NCI-H510A (cell line): Measurements from ENCODE around the gene PLIN4.
"Not testable (repeated sequence)": the region's sequence is repeated elsewhere in the genome, so short reads cannot be mapped to it uniquely, and the experiment has no call there.

ENCODE experiments used
- DNase-seq: peaks from one replicate; lab custom pipeline; 2025; lab: John Stamatoyannopoulos, UW

Gene PLIN4, protein sequence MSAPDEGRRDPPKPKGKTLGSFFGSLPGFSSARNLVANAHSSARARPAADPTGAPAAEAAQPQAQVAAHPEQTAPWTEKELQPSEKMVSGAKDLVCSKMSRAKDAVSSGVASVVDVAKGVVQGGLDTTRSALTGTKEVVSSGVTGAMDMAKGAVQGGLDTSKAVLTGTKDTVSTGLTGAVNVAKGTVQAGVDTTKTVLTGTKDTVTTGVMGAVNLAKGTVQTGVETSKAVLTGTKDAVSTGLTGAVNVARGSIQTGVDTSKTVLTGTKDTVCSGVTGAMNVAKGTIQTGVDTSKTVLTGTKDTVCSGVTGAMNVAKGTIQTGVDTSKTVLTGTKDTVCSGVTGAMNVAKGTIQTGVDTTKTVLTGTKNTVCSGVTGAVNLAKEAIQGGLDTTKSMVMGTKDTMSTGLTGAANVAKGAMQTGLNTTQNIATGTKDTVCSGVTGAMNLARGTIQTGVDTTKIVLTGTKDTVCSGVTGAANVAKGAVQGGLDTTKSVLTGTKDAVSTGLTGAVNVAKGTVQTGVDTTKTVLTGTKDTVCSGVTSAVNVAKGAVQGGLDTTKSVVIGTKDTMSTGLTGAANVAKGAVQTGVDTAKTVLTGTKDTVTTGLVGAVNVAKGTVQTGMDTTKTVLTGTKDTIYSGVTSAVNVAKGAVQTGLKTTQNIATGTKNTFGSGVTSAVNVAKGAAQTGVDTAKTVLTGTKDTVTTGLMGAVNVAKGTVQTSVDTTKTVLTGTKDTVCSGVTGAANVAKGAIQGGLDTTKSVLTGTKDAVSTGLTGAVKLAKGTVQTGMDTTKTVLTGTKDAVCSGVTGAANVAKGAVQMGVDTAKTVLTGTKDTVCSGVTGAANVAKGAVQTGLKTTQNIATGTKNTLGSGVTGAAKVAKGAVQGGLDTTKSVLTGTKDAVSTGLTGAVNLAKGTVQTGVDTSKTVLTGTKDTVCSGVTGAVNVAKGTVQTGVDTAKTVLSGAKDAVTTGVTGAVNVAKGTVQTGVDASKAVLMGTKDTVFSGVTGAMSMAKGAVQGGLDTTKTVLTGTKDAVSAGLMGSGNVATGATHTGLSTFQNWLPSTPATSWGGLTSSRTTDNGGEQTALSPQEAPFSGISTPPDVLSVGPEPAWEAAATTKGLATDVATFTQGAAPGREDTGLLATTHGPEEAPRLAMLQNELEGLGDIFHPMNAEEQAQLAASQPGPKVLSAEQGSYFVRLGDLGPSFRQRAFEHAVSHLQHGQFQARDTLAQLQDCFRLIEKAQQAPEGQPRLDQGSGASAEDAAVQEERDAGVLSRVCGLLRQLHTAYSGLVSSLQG (N-terminal part only)

DNA sequence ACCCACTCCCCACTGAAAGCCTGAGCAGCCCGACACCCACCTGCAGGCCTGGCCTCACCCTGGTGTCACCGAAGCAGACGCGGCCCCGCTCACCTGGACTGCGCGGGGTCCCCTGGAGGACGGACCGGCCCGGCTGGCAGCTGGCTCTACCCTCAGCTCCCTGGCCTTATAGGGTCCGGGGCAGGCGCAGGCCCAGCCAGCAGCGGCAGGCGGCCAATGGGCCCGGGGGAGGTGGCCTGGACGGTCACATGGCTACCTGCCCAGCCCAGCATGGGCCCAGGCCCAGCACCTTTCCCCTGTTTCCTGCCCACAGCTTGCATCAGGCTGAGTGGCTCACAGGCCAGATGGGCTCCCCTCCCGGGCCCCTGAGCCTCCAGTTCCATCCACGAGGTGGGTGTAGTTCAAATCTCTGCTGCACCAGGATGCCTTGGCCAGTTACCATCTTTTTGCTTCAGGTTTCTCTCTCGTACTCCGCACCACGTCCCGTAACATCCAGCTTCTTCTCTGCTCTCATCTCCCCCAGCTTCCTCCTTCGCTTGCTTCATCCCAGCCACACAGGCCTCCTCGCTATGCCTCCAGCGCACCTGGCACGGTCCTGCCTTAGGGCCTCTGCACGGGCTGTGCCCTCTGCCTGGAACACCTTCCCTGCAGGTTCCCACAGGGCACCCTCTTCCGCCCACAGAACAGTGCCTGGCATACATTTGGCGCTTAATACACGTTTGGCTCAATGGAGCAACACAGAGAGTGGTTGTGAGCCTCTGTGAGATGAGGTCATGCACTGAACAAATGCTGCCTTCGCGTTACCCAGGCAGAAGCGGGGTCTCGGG is at the start of gene PLIN4:
Gene PLIN4 (minus strand): TSS at position 142 of the 827 bp plus-strand sequence. CDS start 214 bp downstream, outside the sequence.
- DNase-seq: no peak

DNA sequence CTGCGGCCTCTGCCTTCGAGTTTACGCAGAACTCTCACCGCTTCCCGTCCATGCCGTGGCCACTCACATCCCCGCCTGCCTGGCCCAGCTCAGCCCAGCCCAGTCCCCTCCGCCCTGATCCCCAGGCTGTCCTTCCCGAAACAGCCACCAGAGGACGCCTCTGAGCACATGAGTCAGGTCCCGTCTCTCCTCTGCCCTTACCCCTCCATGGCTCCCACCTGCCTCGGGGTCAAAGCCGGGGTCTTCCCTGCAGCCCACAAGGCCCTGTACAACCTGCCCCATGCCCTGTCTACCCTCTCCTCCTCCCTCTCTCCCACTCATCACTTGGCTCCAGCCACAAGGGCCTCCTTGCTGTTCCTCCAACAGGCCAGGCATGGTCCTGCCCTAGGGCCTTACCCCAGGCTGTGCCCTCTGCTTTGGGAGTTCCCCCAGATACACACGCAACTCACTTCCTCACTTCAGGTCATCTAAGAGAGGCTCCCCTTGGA is 49.3 kb upstream of the PLIN4 start:
- DNase-seq: no peak

DNA sequence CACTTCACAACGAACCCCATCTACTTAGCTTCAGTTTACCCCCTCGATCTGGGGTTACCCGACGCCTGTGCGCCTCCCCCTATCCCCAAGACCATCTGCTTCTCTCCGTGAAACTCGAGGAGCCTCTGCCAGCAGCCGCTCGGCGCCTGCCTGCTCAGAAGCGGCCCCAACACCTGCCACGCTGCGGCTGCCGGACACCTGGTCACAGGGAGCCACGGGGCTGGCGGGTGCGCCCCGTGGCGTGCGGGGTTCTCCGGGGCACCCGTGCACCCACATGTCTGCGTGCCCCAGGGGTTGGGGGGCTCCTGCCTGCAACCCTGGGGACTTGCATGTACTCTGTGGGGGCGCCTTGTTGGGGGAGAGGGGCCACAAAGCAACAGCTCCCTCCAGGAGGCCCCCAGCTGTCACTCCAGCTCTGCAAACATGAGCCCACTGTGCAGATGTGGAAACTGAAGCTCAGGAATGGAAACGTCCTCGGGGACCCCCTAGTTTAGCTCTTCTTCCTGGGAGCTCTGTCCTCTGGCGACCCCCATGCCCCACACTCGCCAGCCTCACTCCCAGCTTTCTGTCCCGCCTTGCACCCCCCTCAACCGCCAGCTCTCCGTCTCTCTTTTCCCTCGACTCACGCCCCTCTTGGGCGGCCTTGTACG is 48.2 kb upstream of the PLIN4 start:
- DNase-seq: no peak

DNA sequence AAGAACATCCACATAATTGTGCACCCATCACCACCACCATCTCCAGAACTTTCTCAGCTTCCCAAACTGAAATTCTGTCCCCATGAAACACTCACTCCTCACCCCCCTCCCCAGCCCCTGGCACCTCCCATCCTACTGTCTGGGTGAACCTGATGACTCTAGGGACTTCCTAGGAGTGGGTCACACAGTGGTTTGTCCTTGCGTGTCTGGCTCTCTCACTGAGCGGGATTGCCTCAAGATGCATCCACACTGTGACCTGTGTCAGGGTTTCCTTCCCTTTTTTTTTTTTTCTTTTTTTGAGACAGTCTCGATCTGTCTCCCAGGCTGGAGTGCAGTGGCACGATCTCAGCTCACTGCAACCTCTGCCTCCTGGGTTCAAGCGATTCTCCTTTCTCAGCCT is 45.3 kb upstream of the PLIN4 start:
- not testable (repeated sequence) for DNase-seq

DNA sequence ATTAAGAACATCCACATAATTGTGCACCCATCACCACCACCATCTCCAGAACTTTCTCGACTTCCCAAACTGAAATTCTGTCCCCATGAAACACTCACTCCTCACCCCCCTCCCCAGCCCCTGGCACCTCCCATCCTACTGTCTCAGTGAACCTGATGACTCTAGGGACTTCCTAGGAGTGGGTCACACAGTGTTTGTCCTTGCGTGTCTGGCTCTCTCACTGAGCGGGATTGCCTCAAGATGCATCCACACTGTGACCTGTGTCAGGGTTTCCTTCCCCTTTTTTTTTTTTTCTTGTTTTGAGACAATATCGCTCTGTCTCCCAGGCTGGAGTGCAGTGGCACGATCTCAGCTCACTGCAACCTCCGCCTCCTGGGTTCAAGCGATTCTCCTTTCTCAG is 43.8 kb upstream of the PLIN4 start:
- DNase-seq: not testable (repeated sequence)

DNA sequence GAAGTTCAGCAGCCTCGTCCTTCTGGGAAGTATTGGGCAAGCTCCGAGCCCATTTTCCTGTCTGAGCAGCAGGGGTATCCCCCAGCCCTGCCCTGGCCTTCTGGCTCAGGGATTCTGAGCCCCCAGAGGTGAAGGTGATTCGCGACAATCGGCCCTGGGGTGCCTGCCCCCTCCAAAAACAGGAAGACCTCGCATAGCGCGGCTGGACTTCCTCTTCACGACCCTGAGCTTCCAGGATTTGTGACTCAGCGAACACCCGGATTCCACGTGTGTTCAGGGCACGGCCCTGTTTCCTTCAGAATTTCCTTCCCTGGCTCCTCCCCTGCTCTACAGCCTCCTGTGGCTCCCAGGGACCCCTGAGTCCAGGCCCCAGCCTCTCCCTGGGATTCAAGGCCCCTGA is 41.3 kb upstream of the PLIN4 start, which contains the start of gene SEMA6B:
Gene SEMA6B (minus strand): TSS at position 116 of the 400 bp plus-strand sequence. CDS start 1,227 bp downstream, outside the sequence.
- DNase-seq: no peak

DNA sequence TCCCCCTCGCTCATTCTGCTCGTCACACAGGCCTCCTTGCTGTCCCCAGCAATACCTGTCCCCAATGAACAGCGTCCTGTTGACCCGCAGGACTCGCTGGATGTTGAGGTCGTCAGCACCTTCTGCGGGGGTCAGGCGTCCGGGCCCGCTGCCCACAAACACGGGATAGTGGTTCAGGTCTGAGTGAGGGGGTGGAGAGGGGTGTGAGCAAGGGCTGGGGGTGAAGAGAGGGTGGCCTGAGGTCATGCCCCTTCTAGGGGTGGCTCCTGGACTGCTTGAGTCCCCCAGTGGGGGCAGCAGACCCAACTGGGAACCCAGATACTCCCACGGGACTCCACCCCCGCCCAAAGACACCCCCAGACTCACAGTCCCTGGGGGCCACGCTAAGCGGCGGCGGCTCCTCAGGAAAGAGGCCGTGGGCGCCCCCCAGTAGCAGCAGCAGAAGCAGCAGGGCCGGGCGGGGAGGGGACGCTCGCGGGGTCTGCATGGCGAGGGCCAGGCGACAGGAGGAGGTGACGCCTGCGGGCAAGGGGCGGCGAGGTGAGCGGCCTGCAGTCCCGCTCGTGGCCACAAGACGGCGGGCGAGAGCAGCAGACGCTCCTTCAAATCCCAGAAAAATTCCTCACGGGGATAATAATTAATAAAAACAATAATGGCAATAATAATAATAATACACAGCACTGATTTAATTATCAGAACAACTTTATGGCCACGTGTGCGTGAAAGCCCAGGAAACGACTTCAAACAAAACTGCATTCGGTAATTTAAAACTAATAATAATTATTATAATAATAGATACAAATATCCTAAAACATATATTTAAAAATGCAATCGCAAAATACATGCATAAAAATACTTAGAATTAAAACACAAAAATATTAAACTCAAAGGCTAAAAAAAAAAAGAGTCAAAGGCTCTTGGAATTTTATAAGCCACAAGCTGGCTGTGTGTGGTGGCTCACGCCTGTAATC is 40.0 kb upstream of the PLIN4 start:
- no peak for DNase-seq

DNA sequence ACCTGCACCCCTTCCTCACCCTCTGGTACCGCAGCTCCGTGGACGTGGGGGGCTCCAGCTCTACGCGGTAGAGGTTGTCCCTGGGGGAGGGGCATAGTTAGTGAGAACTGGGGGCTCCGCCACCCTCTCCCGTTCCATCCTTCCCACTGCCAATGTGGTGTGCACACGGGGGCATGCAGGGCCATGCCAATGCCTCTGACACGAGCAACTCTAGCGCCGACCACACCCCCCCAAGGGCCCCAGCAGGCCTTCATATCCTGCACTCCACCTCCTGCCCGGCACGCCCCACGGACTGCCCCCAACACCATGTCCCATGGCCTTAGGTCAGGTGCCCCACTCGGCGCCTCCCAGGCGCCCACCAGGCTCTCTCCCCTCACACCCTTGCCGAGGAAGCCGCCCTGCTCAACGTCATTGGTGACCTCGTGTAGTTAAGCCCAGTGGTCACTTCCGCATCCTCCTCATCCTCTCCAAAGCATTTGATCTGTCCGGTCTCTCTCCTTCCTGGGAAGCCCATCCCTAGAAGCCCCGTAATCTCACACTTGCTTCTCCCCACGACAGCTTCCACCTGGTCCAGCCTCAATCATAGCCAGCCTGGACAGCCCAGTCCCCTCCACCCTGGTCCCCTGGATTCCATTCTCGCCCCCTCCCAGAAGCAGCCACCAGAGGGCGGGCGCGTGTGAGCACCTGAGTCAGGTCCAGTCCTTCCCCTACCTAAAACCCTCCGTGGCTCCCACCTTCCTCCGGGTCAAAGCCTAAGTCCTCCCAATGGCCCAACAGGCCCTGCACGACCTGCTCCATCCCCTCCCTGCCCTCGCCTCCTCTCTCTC is 39.1 kb upstream of the PLIN4 start:
- no peak for DNase-seq

DNA sequence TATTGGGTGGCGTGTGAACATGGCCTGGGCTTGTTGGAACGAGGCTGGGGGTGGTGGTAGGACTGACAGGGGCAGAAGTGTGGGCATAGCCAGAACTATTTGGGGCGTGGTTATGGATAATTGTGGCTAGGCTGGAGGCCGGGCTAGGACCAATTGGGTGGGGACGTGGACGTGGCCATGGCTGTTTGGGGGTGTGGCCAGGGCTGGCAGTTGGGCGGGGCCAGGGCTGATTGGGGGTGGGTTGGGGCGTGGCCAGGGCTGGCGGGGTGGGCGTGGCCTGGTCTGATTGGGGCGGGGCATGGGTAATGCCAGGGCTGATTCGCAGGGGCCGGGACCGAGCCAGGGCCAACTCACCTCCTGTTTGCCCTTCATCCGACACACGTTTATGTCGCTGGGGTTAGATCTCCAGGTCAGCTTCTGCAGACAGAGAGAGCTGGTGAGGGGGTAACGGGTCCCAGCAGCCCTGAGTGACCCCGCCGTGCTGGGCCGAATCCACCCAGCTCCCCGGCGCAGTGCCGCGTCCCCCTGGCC is 38.4 kb upstream of the PLIN4 start:
- no peak for DNase-seq

DNA sequence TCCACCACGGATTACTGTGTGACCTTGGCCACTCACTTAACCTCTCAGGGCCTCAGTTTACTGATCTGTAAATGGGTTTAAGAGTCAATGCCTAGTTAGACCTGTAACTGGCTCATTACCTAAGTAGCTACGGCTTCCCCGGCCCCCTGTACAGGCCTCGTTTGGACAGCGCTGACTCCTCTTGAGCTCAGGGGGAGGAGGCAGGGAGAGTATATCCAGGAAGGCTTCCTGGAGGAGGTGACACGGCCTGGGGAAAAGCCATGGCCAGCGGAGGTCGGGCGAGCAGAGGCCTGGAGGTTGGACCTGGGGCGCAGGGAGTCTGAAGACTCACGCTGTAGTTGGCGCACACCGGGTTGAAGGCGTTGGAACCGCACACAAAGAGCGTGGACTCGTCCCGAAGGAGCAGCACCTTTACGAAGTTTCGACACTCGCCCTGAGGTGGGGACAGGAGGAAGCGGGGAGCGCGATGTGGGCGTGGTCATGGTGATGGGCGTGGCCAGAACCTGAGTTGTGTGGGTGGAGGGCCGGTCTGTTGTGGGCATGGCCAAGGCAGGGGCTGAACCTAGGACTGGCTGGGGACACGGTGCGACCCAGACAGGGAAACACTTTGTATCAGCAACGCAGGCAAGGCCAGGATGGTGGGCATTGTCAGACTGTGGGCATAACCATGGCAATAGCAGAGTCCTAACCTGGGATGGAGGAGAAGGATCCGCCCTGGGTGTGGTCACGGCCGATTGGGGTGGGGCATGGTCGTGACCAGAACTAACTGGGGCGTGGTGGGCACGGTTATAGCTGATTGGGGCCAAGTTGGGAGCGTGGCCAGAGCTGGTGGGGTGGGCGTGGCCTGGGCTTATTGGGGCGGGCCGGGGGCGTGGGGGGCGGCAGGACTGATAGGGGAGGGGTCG is 37.6 kb upstream of the PLIN4 start:
- no peak for DNase-seq

DNA sequence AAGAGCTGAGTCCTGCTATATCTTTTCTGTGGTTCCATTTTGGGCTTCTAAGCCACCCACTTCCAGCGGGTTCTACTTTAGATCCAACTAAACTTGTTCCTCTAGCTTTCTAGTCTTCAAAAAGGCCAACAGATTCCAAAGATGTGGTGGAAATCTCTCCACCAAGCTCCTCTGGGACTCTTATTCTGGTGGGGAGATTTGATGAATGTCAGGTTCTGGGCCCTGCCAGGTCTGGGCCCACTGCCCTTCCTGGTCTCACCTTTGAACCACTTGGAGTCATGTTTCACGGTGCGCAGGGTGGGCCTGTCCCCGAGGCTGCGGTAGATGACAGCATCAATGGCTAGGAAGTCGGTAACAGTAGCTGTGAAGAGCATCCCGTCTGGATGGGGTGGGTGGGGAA is 36.4 kb upstream of the PLIN4 start:
- no peak for DNase-seq

DNA sequence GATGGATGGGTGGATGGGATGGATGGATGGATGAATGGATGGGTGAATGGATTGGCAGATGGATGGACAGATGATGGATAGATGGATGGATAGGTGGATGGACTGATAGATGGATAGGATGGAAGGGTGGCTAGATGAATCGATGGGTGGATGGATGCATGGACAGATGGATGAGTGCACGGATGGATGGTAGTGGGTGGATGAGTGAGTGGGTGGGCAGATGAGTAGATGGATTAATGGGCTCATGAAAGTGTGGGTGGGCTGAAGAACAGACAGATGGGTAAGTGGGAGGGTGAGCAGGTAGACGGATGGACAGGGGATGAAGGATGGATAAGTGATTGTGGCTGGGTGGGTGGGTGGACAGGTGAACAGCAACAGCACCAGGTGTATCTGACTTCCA is 35.5 kb upstream of the PLIN4 start:
- DNase-seq: no peak

DNA sequence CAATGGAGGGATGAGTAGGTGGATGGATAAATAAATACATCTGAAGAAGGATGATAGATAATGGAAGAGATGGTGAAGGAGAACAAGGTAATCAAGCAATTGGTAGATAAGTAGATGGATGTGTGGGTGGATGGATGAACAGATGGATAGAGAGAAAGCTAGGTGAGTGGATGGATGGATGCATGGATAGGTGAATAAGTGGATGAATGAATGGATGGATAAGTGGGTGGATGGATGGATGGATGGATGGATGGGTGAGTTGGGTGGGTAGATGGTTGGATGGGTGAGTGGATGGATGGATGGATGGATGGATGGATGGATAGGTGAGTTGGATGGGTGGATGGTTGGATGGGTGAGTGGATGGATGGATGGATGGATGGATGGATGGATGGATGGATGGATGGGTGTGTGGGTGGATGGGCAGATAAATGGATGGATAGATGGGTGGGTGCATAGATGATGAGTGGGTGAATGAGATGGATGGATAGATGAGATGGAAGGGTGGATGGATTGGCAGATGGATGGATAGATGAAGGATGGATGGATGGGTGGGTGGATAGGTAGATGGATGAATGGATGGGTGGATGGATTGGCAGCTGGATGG is 34.9 kb upstream of the PLIN4 start:
- no peak for DNase-seq

DNA sequence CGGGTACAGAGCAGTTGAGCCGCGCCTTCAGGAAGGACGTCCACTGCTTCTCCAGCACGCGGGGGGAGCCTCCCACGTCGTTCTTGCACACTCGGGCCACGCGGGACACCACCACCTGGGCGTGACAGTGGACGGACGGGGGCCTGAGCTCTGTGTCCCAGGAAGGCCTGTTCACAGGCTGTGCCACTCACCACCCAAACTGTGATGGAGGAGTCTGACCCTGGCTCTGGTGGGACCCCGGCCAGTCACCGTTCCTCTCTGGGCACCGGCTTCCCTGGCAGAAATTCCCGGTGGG is 34.2 kb upstream of the PLIN4 start:
- no peak for DNase-seq

DNA sequence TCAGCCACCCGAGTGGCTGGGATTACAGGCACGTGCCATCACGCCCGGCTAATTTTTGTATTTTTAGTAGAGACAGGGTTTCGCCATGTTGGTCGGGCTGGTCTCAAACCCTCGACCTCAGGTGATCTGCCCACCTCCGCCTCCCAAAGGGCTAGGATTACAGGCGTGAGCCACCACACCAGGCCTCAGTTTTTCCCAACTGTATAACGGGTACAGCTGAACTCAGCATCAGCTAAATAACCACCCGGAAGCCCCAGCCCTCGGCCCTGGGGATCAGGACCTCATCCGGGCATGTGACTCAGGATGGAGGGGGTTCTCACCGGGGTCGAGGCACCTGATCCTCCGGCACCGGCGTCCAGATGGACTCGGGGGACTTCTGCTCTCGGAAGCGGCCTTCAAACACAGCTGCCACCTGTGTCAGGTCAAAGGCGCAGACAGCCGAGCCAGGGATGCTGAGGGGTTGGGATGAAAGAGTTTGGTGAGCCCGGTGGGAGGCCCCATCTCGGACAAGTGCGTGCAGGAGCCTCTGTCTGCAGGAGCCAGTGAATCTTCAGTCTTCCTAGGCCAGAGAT is 32.3 kb upstream of the PLIN4 start:
- no peak for DNase-seq

DNA sequence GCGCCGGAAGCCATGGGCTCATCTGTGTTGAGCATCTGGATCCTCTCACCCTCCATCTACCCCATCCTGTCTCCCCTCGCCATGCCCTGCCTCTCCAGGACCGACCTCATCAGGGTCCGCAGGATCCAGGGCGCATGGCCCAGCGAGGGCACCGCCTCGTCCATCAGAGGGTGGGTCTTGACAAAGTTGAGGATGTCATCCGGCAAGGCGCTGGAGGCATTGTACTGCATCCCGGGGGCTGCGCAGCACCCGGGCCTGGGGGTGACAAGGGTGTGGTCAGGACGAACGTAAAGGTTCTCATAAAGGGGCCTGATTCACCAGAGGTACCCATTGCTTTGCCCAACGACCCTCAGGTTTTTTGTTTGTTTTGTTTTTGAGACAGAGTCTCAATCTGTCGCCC is 31.7 kb upstream of the PLIN4 start:
- no peak for DNase-seq

DNA sequence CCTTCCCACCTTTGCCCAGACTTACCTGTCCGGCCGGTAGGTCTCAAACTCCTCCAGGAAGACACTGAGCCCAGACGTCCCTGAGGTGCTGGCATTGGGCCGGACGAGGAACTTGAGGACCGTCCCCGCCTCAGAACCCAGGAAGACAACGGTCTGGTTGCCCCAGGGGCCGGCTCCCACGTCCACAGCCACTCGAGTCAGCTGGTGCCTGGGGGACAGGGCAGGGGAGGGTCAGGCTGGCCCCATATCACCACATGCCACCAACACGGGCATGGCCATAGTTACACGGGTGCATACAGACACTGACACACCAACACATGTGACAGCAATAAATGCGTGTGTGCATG is 29.9 kb upstream of the PLIN4 start:
- DNase-seq: no peak
